ENCODE results near the gene OSBPL2. TPM values are rescaled to one million over a fixed set of nuclear protein-coding genes. Genes with fewer than 3 reads are reported as not detected.
A peak's percentile ranks its signal among the peaks of the same experiment; 100 is the strongest.

Gene OSBPL2
- total RNA-seq, 1 experiment from 2014 or later = 14.9 TPM

DNA sequence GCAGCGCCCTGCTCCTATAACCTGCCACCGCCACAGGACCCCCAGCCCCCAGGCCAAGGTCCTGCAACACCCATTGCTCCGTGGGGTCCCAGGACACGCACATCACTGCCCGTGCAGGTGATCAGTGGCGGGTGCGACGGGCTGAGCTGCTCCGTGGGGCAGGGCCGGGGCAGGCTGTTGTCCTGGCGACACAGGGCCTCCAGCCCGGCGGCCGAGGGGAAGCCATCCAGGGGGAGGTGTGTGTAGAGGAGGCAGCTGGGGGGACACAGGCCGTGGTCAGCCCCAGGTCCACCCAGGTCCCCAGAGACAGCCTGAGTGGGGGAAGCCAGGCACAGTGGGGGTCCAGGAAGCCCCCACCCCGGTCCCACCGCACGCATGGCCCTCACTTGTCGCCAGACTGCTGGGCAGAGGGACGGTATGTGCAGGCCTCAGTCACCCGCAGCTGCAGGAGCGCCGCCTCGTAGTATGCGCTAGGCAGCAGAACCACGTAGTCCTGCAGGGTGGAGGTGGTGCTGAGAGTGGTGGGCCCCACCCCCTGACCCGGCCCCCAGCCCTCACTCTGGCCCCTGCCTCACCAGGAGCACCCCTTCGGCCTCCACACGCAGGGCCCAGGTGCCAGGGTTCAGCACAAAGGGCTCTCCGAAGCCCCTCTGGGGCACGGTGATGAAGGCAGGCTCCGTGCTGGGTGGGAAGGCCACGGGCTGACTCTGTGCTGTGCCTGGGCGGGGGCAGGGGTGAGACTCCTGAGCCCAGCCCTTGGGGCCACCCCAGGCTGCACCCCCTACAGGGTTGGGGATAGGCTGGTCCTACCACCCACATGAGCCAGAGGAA is 94.9 kb downstream of the OSBPL2 start:
- H3K36me3 ChIP-seq = no peaks in the 10 kb centered on the region
- H3K4me1 ChIP-seq (replicated peaks) = no peaks in the 10 kb centered on the region
- DNase-seq (ENCODE audit: low read depth in 1 of 2, low spot score in 2 of 2) = no peak

GRCh38 chr20:62333820-62334595 is 95.7 kb downstream of the OSBPL2 start:
- H3K27me3 ChIP-seq (replicated peaks) = no peaks in the 10 kb centered on the region
- no peaks in the 10 kb centered on the region for H3K36me3 ChIP-seq
- DNase-seq (ENCODE audit: low read depth in 1 of 2, low spot score in 2 of 2) = no peak
- H3K4me3 ChIP-seq = no peak overlapping the region
- no peaks in the 10 kb centered on the region for H3K4me1 ChIP-seq (replicated peaks)
- H3K9me3 ChIP-seq (replicated peaks) = no peaks in the 10 kb centered on the region
- no peak overlapping the region for H3K27ac ChIP-seq

More for the DNA sequence above, 94.9 kb downstream of the OSBPL2 start:
- Histone ChIP-seq H3K27ac (no peak overlapping the region), H3K4me3 (no peak overlapping the region), H3K9me3 (replicated peaks) (no peaks in the 10 kb centered on the region), H3K27me3 (replicated peaks) (no peaks in the 10 kb centered on the region)

DNA sequence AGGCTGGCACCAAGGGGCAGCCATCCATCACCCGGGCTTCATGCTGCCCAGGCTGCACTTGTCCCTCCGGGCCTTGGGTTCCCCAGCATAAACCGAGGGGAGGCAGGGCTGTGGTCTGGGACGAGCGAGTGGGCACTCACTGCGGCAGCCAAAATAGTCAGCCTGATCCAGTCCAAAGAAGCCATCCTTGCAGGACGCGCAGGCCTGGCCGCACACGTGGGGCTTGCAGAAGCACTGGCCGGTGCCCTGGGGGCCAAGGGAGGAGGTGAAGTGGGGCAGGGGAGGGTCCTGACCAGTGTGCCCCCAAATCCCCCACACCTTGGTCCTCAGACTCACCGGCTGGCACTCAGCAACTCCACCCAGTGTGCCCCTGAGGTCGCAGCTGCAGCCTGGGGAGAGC is 96.6 kb downstream of the OSBPL2 start:
- H3K9me3 ChIP-seq (replicated peaks) = no peaks in the 10 kb centered on the region
- H3K27me3 ChIP-seq (replicated peaks) = no peaks in the 10 kb centered on the region
- no peak overlapping the region for H3K4me3 ChIP-seq
- DNase-seq (ENCODE audit: low read depth in 1 of 2, low spot score in 2 of 2) = no peak
- no peaks in the 10 kb centered on the region for H3K4me1 ChIP-seq (replicated peaks)
- no peak overlapping the region for H3K27ac ChIP-seq
- H3K36me3 ChIP-seq = no peaks in the 10 kb centered on the region

DNA sequence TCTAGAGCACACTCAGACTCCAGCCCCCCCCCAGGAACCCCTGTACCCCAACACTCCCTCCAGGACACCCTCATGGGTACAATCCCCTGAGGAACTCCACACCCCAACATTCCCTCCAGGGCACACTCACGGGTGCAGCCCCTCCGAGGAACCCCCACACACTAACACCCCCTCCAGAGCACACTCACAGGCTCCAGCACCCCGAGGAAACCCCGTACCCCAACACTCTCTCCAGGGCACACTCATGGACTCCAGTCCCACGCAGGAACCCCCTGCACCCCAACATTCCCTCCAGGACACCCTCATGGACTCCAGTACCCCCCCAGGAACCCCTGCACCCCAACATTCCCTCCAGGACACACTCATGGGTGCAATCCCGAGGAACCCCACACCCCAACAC is 97.2 kb downstream of the OSBPL2 start:
- no peaks in the 10 kb centered on the region for H3K4me1 ChIP-seq (replicated peaks)
- no peak overlapping the region for H3K27ac ChIP-seq
- H3K27me3 ChIP-seq (replicated peaks) = no peaks in the 10 kb centered on the region
- H3K36me3 ChIP-seq = no peaks in the 10 kb centered on the region
- no peak overlapping the region for H3K4me3 ChIP-seq
- H3K9me3 ChIP-seq (replicated peaks) = no peaks in the 10 kb centered on the region
- no peak for DNase-seq (ENCODE audit: low read depth in 1 of 2, low spot score in 2 of 2)

DNA sequence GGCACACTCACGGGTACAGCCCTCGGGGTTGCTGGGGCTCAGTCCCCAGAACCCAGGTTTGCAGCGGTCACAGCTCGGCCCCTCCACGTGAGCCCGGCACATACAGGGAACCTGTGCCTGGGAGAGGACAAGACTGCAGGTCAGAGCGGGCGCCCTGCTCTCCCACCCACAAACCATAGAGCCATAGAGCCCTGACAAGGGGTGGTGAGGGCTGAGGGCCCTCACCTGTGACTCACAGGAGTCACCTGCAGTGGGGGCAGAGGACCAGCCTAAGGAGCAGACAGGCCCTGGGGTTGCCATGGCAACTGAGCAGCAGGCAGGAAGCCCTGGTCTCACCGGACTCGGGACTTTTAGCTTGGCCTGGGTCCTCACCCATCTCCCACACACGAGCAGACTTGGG is 98.0 kb downstream of the OSBPL2 start:
- no peak for DNase-seq (ENCODE audit: low read depth in 1 of 2, low spot score in 2 of 2)
- Histone ChIP-seq H3K27ac (no peak overlapping the region), H3K36me3 (no peaks in the 10 kb centered on the region), H3K4me1 (replicated peaks) (no peaks in the 10 kb centered on the region), H3K27me3 (replicated peaks) (no peaks in the 10 kb centered on the region), H3K9me3 (replicated peaks) (no peaks in the 10 kb centered on the region), H3K4me3 (no peak overlapping the region)

GRCh38 chr20:62336775-62337557 is 98.6 kb downstream of the OSBPL2 start:
- H3K27me3 ChIP-seq (replicated peaks) = no peaks in the 10 kb centered on the region
- no peak for DNase-seq (ENCODE audit: low read depth in 1 of 2, low spot score in 2 of 2)
- no peaks in the 10 kb centered on the region for H3K36me3 ChIP-seq
- no peak overlapping the region for H3K27ac ChIP-seq
- no peaks in the 10 kb centered on the region for H3K9me3 ChIP-seq (replicated peaks)
- no peak overlapping the region for H3K4me3 ChIP-seq
- H3K4me1 ChIP-seq (replicated peaks) = no peaks in the 10 kb centered on the region

DNA sequence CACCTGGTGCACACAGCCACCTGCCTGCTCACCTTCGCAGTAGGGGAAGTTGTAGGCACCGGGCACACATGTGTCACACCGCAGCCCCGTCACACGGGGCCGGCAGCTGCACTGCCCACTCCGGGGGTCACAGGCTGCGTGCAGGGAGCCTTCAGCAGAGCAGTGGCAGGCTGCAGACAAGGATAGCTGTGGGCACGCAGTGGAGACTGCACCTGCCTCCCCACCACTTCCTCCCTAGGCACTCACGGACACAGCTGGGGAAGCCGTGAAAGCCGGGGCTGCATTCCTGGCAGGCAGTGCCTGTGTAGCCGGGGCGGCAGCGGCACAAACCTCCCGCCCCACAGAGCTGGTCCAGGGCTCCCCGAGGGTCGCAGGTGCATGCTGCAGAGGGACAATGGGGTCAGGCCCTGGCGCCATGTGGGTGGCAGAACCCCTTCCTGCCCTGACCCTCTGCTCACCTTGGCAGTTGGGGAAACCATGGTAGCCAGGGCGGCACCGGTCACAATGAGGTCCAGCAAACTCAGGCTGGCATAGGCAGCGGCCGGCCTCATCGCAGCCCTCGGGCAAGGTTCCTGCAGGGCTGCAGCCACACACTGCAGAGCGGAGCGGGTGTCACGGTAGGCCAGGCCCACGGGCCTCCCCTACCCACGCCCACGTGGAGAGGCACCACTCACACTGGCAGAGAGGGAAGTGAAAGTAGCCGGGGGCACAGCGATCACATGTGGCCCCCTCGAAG is 99.4 kb downstream of the OSBPL2 start:
- no peak overlapping the region for H3K4me3 ChIP-seq
- DNase-seq (ENCODE audit: low read depth in 1 of 2, low spot score in 2 of 2) = no peak
- no peaks in the 10 kb centered on the region for H3K36me3 ChIP-seq
- H3K27ac ChIP-seq = no peak overlapping the region
- H3K4me1 ChIP-seq (replicated peaks) = no peaks in the 10 kb centered on the region
- no peaks in the 10 kb centered on the region for H3K9me3 ChIP-seq (replicated peaks)
- H3K27me3 ChIP-seq (replicated peaks) = 0 out of 2 replicates have a peak, but pooled peaks cover under 1% of the 10 kb centered on the region

GRCh38 chr20:62338294-62338620 is 99.9 kb downstream of the OSBPL2 start:
- Histone ChIP-seq H3K9me3 (replicated peaks) (no peaks in the 10 kb centered on the region), H3K36me3 (no peaks in the 10 kb centered on the region), H3K4me1 (replicated peaks) (no peaks in the 10 kb centered on the region), H3K27ac (no peak overlapping the region), H3K27me3 (replicated peaks) (0 out of 2 replicates have a peak, but pooled peaks cover 3% of the 10 kb centered on the region), H3K4me3 (no peak overlapping the region)
- no peak for DNase-seq (ENCODE audit: low read depth in 1 of 2, low spot score in 2 of 2)

- H3K36me3 ChIP-seq = no peaks in the 10 kb centered on the region
- no peak overlapping the region for H3K27ac ChIP-seq
- no peak overlapping the region for H3K4me3 ChIP-seq
- no peaks in the 10 kb centered on the region for H3K9me3 ChIP-seq (replicated peaks)
- DNase-seq (ENCODE audit: low read depth in 1 of 2, low spot score in 2 of 2) = no peak
- H3K27me3 ChIP-seq (replicated peaks) = 0 out of 2 replicates have a peak, but pooled peaks cover 3% of the 10 kb centered on the region
- H3K4me1 ChIP-seq (replicated peaks) = peaks cover 4% of the 10 kb centered on the region; the same call in 1 of the 2 replicates
Observed at GRCh38 chr20:62339647-62340062, 101.3 kb downstream of the OSBPL2 start.

GRCh38 chr20:62342910-62343309 is 104.6 kb downstream of the OSBPL2 start:
- no peak for DNase-seq (ENCODE audit: low read depth in 1 of 2, low spot score in 2 of 2)
- Histone ChIP-seq H3K4me1 (replicated peaks) (peaks cover 9% of the 10 kb centered on the region), H3K9me3 (replicated peaks) (no peaks in the 10 kb centered on the region), H3K27ac (no peak overlapping the region), H3K4me3 (no peak overlapping the region), H3K36me3 (no peaks in the 10 kb centered on the region), H3K27me3 (replicated peaks) (0 out of 2 replicates have a peak, but pooled peaks cover 3% of the 10 kb centered on the region)

DNA sequence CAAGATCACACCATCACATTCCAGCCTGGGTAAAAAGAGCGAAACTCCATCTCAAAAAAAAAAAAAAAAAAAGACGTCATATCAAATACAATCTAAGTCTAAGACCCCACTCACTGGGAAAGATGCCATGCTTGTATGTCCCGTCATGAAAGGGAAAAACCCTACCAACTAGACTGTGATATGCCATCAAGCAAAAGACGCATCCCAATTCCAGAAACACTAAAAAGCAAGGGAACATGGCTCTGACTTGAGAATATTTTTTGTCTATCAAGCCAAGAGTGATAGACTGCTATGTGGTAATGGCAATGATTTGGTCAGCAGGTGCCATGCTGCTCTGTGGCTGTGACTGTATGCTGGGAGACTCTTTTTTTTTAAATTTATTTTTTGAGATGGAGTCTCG is 105.8 kb downstream of the OSBPL2 start:
- H3K4me3 ChIP-seq = no peak overlapping the region
- H3K36me3 ChIP-seq = no peaks in the 10 kb centered on the region
- DNase-seq (ENCODE audit: low read depth in 1 of 2, low spot score in 2 of 2) = no peak
- H3K4me1 ChIP-seq (replicated peaks) = peaks cover 9% of the 10 kb centered on the region
- H3K9me3 ChIP-seq (replicated peaks) = 0 out of 2 replicates have a peak, but pooled peaks cover 2% of the 10 kb centered on the region
- H3K27ac ChIP-seq = no peak overlapping the region
- 0 out of 2 replicates have a peak, but pooled peaks cover 3% of the 10 kb centered on the region for H3K27me3 ChIP-seq (replicated peaks)

DNA sequence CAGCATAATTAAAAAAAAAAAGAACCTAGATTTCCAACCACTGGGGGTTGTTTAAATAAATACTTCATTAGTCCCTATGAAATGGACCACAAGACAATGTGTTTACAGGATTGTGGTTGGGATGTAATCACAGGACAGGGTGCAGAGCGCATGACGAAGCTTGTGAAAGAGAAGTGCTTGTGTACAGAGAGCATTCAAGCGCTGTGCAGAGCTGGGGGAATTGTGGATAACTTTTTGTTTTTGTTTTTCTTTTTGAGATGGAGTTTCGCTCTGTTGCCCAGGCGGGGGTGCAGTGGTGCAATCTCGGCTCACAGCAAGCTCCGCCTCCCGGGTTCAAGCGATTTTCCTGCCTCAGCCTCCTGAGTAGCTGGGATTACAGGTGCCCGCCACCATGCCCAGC is 106.5 kb downstream of the OSBPL2 start:
- Histone ChIP-seq H3K27ac (no peak overlapping the region), H3K4me3 (no peak overlapping the region), H3K9me3 (replicated peaks) (0 out of 2 replicates have a peak, but pooled peaks cover 2% of the 10 kb centered on the region), H3K4me1 (replicated peaks) (peaks cover 9% of the 10 kb centered on the region), H3K27me3 (replicated peaks) (0 out of 2 replicates have a peak, but pooled peaks cover 3% of the 10 kb centered on the region), H3K36me3 (no peaks in the 10 kb centered on the region)
- peak; percentile 63 to 71 for DNase-seq (ENCODE audit: low read depth in 1 of 2, low spot score in 2 of 2)

All from SJSA1 (cell line).